Thyroid gland (tissue), 4 donors: ENCODE measurements around the gene PIK3R6. TPM values are rescaled to one million over a fixed set of nuclear protein-coding genes. Genes with fewer than 3 reads are reported as not detected.

Source experiments
- DNase-seq, 2 donors: peaks; one replicate each; pipeline ENCODE4 v3.0.0-alpha.2; 2019
- H3K27ac ChIP-seq, 3 donors: fragments of 200-600 bp; sonication (generic); 1 replicate in 2 of 3; 2 replicates in 1 of 3; pipeline ENCODE4 v1.5.1; 2016 to 2019; ENCODE audit warnings: mild to moderate bottlenecking in 1 of 3, moderate library complexity in 1 of 3
- H3K27me3 ChIP-seq: fragments of 200-600 bp; sonication (generic); one replicate; pipeline ENCODE4 v1.5.1; 2019
- H3K36me3 ChIP-seq, 2 donors: fragments of 200-600 bp; sonication (generic); one replicate each; pipeline ENCODE4 v1.5.1; 2016 to 2019
- H3K4me1 ChIP-seq, 2 donors: fragments of 200-600 bp; sonication (generic); one replicate each; pipeline ENCODE4 v1.5.1; 2017 to 2019
- H3K4me3 ChIP-seq, 3 donors: fragments of 200-600 bp; sonication (generic); replicated peaks in 1 of 3; 1 replicate in 2 of 3; 2 replicates in 1 of 3; pipeline ENCODE4 v1.5.1; 2016; ENCODE audit warnings: mild to moderate bottlenecking in 1 of 3
- H3K9me3 ChIP-seq: fragments of 200-600 bp; sonication (generic); one replicate; pipeline ENCODE4 v1.5.1; 2017
- CTCF ChIP-seq, 6 experiments: fragments of 200-600 bp in 3 of 6; fragments of 450-650 bp in 3 of 6; sonication (generic) in 3 of 6; IDR thresholded peaks; one replicate each; pipeline ENCODE4 v1.5.1; 2016 to 2019; ENCODE audit warnings: antibody characterized with exemption in 6 of 6, mild to moderate bottlenecking in 2 of 6, inconsistent platforms in 1 of 6, moderate library complexity in 1 of 6
- POLR2A ChIP-seq, 2 donors: fragments of 450-650 bp; IDR thresholded peaks; one replicate each; pipeline ENCODE4 v1.6.1; 2017; ENCODE audit warnings: antibody characterized with exemption in 2 of 2, mild to moderate bottlenecking in 2 of 2, moderate library complexity in 1 of 2
- WGBS, 2 donors: methylation state at CpG; one replicate each; pipeline ENCODE4 v1.1.5; 2017; 5-methylcytosine and 5-hydroxymethylcytosine counted together
- intact Hi-C: fragments of 100-400 bp; cut with DNase I; formaldehyde crosslinking; loops from one replicate; pipeline ENCODE4 v1.15.1; 2023
- total RNA-seq, 4 donors: library from RNA; depleted of rRNA; stranded (reverse); fragments of >200 nt; gene quantifications; one replicate each; pipeline ENCODE4 v1.2.3, GENCODE V29; 2016

PIK3R6 gene
- total RNA-seq, 4 donors from 2014 or later = 0.22 TPM; not detected in 3

GRCh38 chr17:8821446-8822105, 45.9 kb downstream of the PIK3R6 start:
- H3K27me3 ChIP-seq = no peaks in the 10 kb centered on the region
- 84 to 89% methylated on average over 10 of the region's 10 CpGs for WGBS, 2 donors

GRCh38 chr17:8820311-8821010, 47.0 kb downstream of the PIK3R6 start:
- no peaks in the 10 kb centered on the region for H3K27me3 ChIP-seq
- intact Hi-C loops = no loop called here
- no peaks in the 10 kb centered on the region for H3K9me3 ChIP-seq
- DNase-seq = no peak
- TF ChIP-seq POLR2A (IDR thresholded peaks at IDR 0.05) = no peak
- no peak for TF ChIP-seq CTCF (IDR thresholded peaks at IDR 0.05)
- no peaks in the 10 kb centered on the region for H3K36me3 ChIP-seq
- H3K4me3 ChIP-seq = no peak overlapping the region
- H3K4me1 ChIP-seq = no peaks in the 10 kb centered on the region
- H3K27ac ChIP-seq = no peak overlapping the region
- WGBS, 2 donors = 72 to 74% methylated on average over 8 of the region's 8 CpGs

More at GRCh38 chr17:8821446-8822105, 45.9 kb downstream of the PIK3R6 start:
- no peak for TF ChIP-seq POLR2A (IDR thresholded peaks at IDR 0.05)
- TF ChIP-seq CTCF (IDR thresholded peaks at IDR 0.05) = no peak
- Histone ChIP-seq H3K4me1 (no peaks in the 10 kb centered on the region), H3K27ac (no peak overlapping the region), H3K36me3 (no peaks in the 10 kb centered on the region), H3K9me3 (no peaks in the 10 kb centered on the region), H3K4me3 (no peak overlapping the region)
- DNase-seq = no peak
- intact Hi-C loops = no loop called here

- no peaks in the 10 kb centered on the region for H3K9me3 ChIP-seq
- H3K4me1 ChIP-seq = no peaks in the 10 kb centered on the region
- no peak overlapping the region for H3K27ac ChIP-seq
- WGBS, 2 donors = 32 to 38% methylated on average over 3 of the region's 3 CpGs
- DNase-seq = no peak
- intact Hi-C loops = no loop called here
- H3K4me3 ChIP-seq = no peak overlapping the region
- H3K36me3 ChIP-seq = no peaks in the 10 kb centered on the region
- H3K27me3 ChIP-seq = no peaks in the 10 kb centered on the region
- no peak for TF ChIP-seq POLR2A (IDR thresholded peaks at IDR 0.05)
- TF ChIP-seq CTCF (IDR thresholded peaks at IDR 0.05) = no peak
Measured at GRCh38 chr17:8818654-8819330, 48.7 kb downstream of the PIK3R6 start.

GRCh38 chr17:8818047-8818446, 49.4 kb downstream of the PIK3R6 start:
- intact Hi-C loops = no loop called here
- no peak for DNase-seq
- WGBS, 2 donors = 90 to 94% methylated on average over 8 of the region's 8 CpGs
- no peak for TF ChIP-seq CTCF (IDR thresholded peaks at IDR 0.05)
- no peak for TF ChIP-seq POLR2A (IDR thresholded peaks at IDR 0.05)
- no peak overlapping the region for H3K27ac ChIP-seq
- no peaks in the 10 kb centered on the region for H3K36me3 ChIP-seq
- H3K4me1 ChIP-seq = no peaks in the 10 kb centered on the region
- H3K27me3 ChIP-seq = no peaks in the 10 kb centered on the region
- H3K9me3 ChIP-seq = no peaks in the 10 kb centered on the region
- no peak overlapping the region for H3K4me3 ChIP-seq
